ENCODE measurements around the gene INPP4A.

DNA sequence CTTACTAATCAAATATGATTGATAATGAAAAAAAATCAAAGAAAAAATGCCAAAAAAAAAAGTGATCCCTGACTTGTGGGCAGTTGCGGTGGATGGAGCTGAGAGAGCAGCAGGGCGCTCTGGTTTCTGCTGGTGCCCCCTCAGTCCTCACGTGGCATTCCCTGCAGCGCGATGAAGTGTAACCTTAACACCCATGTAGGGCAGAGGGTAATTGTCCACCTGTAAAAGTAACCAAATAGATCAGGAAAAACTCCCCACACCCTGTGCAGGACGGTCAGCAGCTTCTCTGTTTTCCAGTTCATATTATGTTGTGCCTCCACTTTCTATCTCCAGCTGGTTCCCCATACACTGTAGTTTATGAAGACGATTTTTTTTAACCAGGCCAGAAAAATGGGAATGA lies 138.6 kb downstream of the INPP4A start:
- TF ChIP-seq EZH2 (IDR thresholded peaks at IDR 0.05; ENCODE audit: borderline replicate concordance, insufficient read depth, low read length, poor library complexity, severe bottlenecking) (no peak), SMC3 (conservative IDR thresholded peaks at IDR 0.05; ENCODE audit: poor library complexity) (no peak), POLR2AphosphoS5 (IDR thresholded peaks at IDR 0.05) (no peak), MXI1 (conservative IDR thresholded peaks at IDR 0.05; ENCODE audit: poor library complexity, severe bottlenecking) (no peak), EP300 (conservative IDR thresholded peaks at IDR 0.05; ENCODE audit: poor library complexity, severe bottlenecking) (no peak), RAD21 (conservative IDR thresholded peaks at IDR 0.05) (no peak)
- TF ChIP-seq, protein P1, sequence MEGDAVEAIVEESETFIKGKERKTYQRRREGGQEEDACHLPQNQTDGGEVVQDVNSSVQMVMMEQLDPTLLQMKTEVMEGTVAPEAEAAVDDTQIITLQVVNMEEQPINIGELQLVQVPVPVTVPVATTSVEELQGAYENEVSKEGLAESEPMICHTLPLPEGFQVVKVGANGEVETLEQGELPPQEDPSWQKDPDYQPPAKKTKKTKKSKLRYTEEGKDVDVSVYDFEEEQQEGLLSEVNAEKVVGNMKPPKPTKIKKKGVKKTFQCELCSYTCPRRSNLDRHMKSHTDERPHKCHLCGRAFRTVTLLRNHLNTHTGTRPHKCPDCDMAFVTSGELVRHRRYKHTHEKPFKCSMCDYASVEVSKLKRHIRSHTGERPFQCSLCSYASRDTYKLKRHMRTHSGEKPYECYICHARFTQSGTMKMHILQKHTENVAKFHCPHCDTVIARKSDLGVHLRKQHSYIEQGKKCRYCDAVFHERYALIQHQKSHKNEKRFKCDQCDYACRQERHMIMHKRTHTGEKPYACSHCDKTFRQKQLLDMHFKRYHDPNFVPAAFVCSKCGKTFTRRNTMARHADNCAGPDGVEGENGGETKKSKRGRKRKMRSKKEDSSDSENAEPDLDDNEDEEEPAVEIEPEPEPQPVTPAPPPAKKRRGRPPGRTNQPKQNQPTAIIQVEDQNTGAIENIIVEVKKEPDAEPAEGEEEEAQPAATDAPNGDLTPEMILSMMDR (IDR thresholded peaks at IDR 0.05; ENCODE audit: poor library complexity, severe bottlenecking): no peak
- TF ChIP-seq, protein P2, sequence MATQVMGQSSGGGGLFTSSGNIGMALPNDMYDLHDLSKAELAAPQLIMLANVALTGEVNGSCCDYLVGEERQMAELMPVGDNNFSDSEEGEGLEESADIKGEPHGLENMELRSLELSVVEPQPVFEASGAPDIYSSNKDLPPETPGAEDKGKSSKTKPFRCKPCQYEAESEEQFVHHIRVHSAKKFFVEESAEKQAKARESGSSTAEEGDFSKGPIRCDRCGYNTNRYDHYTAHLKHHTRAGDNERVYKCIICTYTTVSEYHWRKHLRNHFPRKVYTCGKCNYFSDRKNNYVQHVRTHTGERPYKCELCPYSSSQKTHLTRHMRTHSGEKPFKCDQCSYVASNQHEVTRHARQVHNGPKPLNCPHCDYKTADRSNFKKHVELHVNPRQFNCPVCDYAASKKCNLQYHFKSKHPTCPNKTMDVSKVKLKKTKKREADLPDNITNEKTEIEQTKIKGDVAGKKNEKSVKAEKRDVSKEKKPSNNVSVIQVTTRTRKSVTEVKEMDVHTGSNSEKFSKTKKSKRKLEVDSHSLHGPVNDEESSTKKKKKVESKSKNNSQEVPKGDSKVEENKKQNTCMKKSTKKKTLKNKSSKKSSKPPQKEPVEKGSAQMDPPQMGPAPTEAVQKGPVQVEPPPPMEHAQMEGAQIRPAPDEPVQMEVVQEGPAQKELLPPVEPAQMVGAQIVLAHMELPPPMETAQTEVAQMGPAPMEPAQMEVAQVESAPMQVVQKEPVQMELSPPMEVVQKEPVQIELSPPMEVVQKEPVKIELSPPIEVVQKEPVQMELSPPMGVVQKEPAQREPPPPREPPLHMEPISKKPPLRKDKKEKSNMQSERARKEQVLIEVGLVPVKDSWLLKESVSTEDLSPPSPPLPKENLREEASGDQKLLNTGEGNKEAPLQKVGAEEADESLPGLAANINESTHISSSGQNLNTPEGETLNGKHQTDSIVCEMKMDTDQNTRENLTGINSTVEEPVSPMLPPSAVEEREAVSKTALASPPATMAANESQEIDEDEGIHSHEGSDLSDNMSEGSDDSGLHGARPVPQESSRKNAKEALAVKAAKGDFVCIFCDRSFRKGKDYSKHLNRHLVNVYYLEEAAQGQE (IDR thresholded peaks at IDR 0.05; ENCODE audit: borderline replicate concordance): no peak
